GM06990 (cell line): ENCODE data around the gene SNW1.

Experiments
- DNase-seq: peaks from one replicate; pipeline ENCODE4 v3.0.0-alpha.2; 2011; ENCODE audit not compliant: insufficient read length; ENCODE audit errors: extremely low read depth
- H3K27me3 ChIP-seq: replicated peaks from 2 replicates; pipeline ENCODE4 v1.6.0; 2011; ENCODE audit warnings: low read length; ENCODE audit not compliant: control insufficient read depth, insufficient read depth
- H3K36me3 ChIP-seq: 2 replicates; pipeline ENCODE4 v1.5.1; 2011; ENCODE audit warnings: low read length; ENCODE audit not compliant: control insufficient read depth, insufficient read depth
- H3K4me3 ChIP-seq: replicated peaks from 2 replicates; pipeline ENCODE4 v1.5.1; 2011; ENCODE audit warnings: low read depth, mild to moderate bottlenecking, control low read depth, low read length
- CTCF ChIP-seq: IDR thresholded peaks from 2 replicates; pipeline ENCODE4 v1.5.1; 2011; ENCODE audit warnings: low read length, control low read depth, mild to moderate bottlenecking, inconsistent platforms; ENCODE audit not compliant: insufficient read depth, poor library complexity, severe bottlenecking

SNW1 gene

DNA sequence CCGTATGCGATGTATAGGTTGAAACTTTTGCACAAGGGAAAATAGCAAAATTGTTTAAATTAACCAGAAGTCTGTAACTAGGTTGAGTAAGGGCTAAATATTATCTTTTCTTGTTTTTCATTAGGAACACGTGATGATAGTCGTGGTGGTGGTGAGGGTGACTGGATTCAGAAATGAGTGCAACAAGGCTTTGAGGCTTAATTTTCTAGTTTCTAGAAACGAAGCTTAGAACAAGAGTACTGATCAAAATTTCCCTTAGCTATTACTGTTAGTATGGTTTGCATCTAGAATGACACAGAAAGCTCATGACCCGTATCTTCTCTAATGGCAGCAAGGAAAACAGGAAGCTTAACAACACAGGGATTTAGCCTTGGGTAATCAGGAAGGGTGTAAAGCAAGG lies 46.0 kb downstream of the SNW1 start:
- peaks cover 11% of the 10 kb centered on the region for H3K36me3 ChIP-seq
- no peaks in the 10 kb centered on the region for H3K27me3 ChIP-seq
- no peak for TF ChIP-seq CTCF
- H3K4me3 ChIP-seq, result no peak overlapping the region
- DNase-seq, result no peak

GRCh38 chr14:77710364-77710763 lies 50.6 kb downstream of the SNW1 start:
- DNase-seq, result no peak
- H3K4me3 ChIP-seq, result no peak overlapping the region
- H3K36me3 ChIP-seq, result peaks cover 8% of the 10 kb centered on the region
- TF ChIP-seq CTCF, result no peak
- H3K27me3 ChIP-seq, result no peaks in the 10 kb centered on the region

- DNase-seq, result no peak
- Histone ChIP-seq H3K36me3 (peaks cover 6% of the 10 kb centered on the region), H3K4me3 (peak overlapping the region; percentile 71)
Observed at GRCh38 chr14:77709412-77709811, 51.5 kb downstream of the SNW1 start.

GRCh38 chr14:77708749-77709148 lies 52.2 kb downstream of the SNW1 start:
- H3K36me3 ChIP-seq, result peaks cover 4% of the 10 kb centered on the region
- peak overlapping the region; percentile 71 for H3K4me3 ChIP-seq
- no peak for DNase-seq

More at GRCh38 chr14:77709412-77709811, 51.5 kb downstream of the SNW1 start:
- no peaks in the 10 kb centered on the region for H3K27me3 ChIP-seq
- no peak for TF ChIP-seq CTCF

DNA sequence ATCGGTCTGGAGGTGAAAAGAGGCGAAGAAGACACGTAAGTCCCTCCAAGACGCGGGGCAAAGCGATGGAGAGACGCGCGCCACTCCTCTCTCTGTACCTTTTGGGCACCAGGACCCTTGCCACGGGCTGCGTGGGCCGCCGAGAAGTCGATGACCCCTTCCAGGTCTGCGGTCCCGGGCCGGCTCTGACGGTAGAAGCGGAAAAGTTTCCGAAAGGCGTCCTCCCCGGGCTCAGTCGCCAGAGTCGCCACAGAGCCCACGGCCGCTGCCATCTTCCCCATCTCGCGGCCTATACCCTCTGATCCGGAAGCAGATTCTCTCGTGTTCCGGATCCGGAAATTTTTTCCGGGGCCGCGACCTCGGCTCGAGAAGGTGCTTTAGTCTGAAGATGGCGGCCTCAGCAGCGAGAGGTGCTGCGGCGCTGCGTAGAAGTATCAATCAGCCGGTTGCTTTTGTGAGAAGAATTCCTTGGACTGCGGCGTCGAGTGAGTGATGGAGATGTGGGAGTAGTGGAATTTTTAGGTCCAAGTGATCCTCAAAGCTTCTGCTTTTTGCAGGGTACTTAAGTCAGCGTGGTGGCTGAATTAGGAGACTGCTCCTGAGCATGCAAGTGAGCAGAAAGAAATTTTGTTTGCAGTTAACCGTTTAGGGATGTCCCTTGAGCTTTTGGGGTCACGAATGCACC lies 53.1 kb downstream of the SNW1 start, which contains the start of the genes ALKBH1 and SLIRP:
Gene ALKBH1 (minus strand): TSS at position 300 of the 685 bp plus-strand sequence. CDS start 19 bp downstream, at position 281.
Gene SLIRP (plus strand): TSS at position 380 of the 685 bp plus-strand sequence. CDS start 9 bp downstream, at position 389.
- peaks cover 4% of the 10 kb centered on the region for H3K36me3 ChIP-seq
- DNase-seq, result peak; percentile 78
- no peak for TF ChIP-seq CTCF

More at GRCh38 chr14:77708749-77709148, 52.2 kb downstream of the SNW1 start:
- TF ChIP-seq CTCF, result no peak
- no peaks in the 10 kb centered on the region for H3K27me3 ChIP-seq

More for the DNA sequence above, 53.1 kb downstream of the SNW1 start, which contains the start of the genes ALKBH1 and SLIRP:
- Histone ChIP-seq H3K4me3 (peak within 1 kb of the TSS; percentile 71), H3K27me3 (no peaks in the 10 kb centered on the region)
